GM12872 (cell line): ENCODE measurements around the gene CALML4.

Experiments used
- CTCF ChIP-seq: IDR thresholded peaks from 3 replicates; pipeline ENCODE4 v1.5.1; 2011; ENCODE audit warnings: low read depth, mild to moderate bottlenecking, low read length, moderate library complexity; ENCODE audit not compliant: insufficient read depth

The CALML4 gene

GRCh38 chr15:68234060-68234459 lies 28.9 kb upstream of the CALML4 start:
- TF ChIP-seq CTCF = no peak

GRCh38 chr15:68232937-68233336 lies 27.8 kb upstream of the CALML4 start:
- TF ChIP-seq CTCF = no peak

- TF ChIP-seq CTCF = no peak
These were observed 27.3 kb upstream of the CALML4 start for GRCh38 chr15:68232449-68232848.

GRCh38 chr15:68231102-68231818 lies 26.1 kb upstream of the CALML4 start:
- TF ChIP-seq CTCF = no peak

- no peak for TF ChIP-seq CTCF
These were observed 25.3 kb upstream of the CALML4 start for GRCh38 chr15:68230157-68231100.

GRCh38 chr15:68229386-68230156 lies 24.4 kb upstream of the CALML4 start, which contains the start of gene CLN6:
Gene CLN6, minus strand, starts transcription at chr15:68229728. Its CDS starts 144 bp downstream, at chr15:68229584.
- TF ChIP-seq CTCF = no peak

- no peak for TF ChIP-seq CTCF
These were observed 23.8 kb upstream of the CALML4 start for GRCh38 chr15:68228971-68229385.
